ENCODE measurements around the gene TYW1.
"Not testable (repeated sequence)": the region's sequence is repeated elsewhere in the genome, so short reads cannot be mapped to it uniquely, and the experiment has no call there.

Gene TYW1

GRCh38 chr7:67192123-67192702, 195.6 kb downstream of the TYW1 start:
- not testable (repeated sequence) for DNase-seq

GRCh38 chr7:67192889-67193613, 196.4 kb downstream of the TYW1 start:
- not testable (repeated sequence) for DNase-seq

GRCh38 chr7:67196176-67196575, 199.5 kb downstream of the TYW1 start:
- DNase-seq = not testable (repeated sequence)

- not testable (repeated sequence) for DNase-seq
Measured at GRCh38 chr7:67198865-67199526, 202.4 kb downstream of the TYW1 start.

GRCh38 chr7:67205772-67206171, 209.1 kb downstream of the TYW1 start:
- not testable (repeated sequence) for DNase-seq

- DNase-seq = no peak
Measured at GRCh38 chr7:67206452-67206851, 209.8 kb downstream of the TYW1 start.

GRCh38 chr7:67208656-67209055, 212.0 kb downstream of the TYW1 start:
- not testable (repeated sequence) for DNase-seq

- DNase-seq = no peak
Measured at GRCh38 chr7:67209256-67209655, 212.6 kb downstream of the TYW1 start.

GRCh38 chr7:67210567-67210966, 213.9 kb downstream of the TYW1 start:
- no peak for DNase-seq

GRCh38 chr7:67211650-67212330, 215.2 kb downstream of the TYW1 start:
- DNase-seq = not testable (repeated sequence)

- DNase-seq = not testable (repeated sequence)
Measured at GRCh38 chr7:67213038-67213437, 216.4 kb downstream of the TYW1 start.

- DNase-seq = not testable (repeated sequence)
Measured at GRCh38 chr7:67223551-67223950, 226.9 kb downstream of the TYW1 start.

- not testable (repeated sequence) for DNase-seq
Measured at GRCh38 chr7:67226340-67226907, 229.8 kb downstream of the TYW1 start.

GRCh38 chr7:67226967-67227366, 230.3 kb downstream of the TYW1 start:
- DNase-seq = not testable (repeated sequence)

GRCh38 chr7:67229018-67229417, 232.4 kb downstream of the TYW1 start:
- DNase-seq = not testable (repeated sequence)

- not testable (repeated sequence) for DNase-seq
Measured at GRCh38 chr7:67230029-67230428, 233.4 kb downstream of the TYW1 start.

GRCh38 chr7:67233506-67233905, 236.9 kb downstream of the TYW1 start:
- not testable (repeated sequence) for DNase-seq

- not testable (repeated sequence) for DNase-seq
Measured at GRCh38 chr7:67236216-67236615, 239.6 kb downstream of the TYW1 start.

- not testable (repeated sequence) for DNase-seq
Measured at GRCh38 chr7:67242871-67243270, 246.2 kb downstream of the TYW1 start.

GRCh38 chr7:67248364-67248763, 251.7 kb downstream of the TYW1 start:
- not testable (repeated sequence) for DNase-seq

- DNase-seq = no peak
Measured at GRCh38 chr7:67251986-67252558, 255.4 kb downstream of the TYW1 start.

GRCh38 chr7:67255076-67255475, 258.4 kb downstream of the TYW1 start:
- not testable (repeated sequence) for DNase-seq
